K562 (cell line): ENCODE results near the gene FBLIM1. TPM values are rescaled to one million over a fixed set of nuclear protein-coding genes. Genes with fewer than 3 reads are reported as not detected.
A peak's percentile ranks its signal among the peaks of the same experiment; 100 is the strongest.

Source experiments
- ATAC-seq: fragments of 200-7000 bp; cut with Tn5 transposase; 3 replicates; pipeline ENCODE4 v1.9.1; 2020; ENCODE audit warnings: moderate library complexity
- BruUV-seq: library from RNA; stranded (reverse); fragments of 400-500 nt; replicated peaks from 2 replicates; lab custom pipeline; 2021; lab: Mats Ljungman, UMichigan
- CTCF ChIA-PET: fragments of 300-600 bp; formaldehyde crosslinking; extraction: SDS; loops from one replicate; lab custom pipeline; 2021; ENCODE audit warnings: low intra/inter-chr PET ratio; lab: Yijun Ruan, JAX
- POLR2A ChIA-PET: fragments of 300-600, 350-650 bp; sonication (Branson Sonifier 250); formaldehyde crosslinking; extraction: SDS; loops from one replicate; lab custom pipeline; 2021; ENCODE audit warnings: antibody characterized with exemption, inconsistent platforms; lab: Yijun Ruan, JAX
- DNase-seq, 4 experiments: peaks; one replicate each; pipeline versions ENCODE4 v3.0.0 to v3.0.0-alpha.2; 2011 to 2018; ENCODE audit warnings: low spot score in 3 of 4, mixed read lengths in 3 of 4; ENCODE audit errors: extremely low read depth in 1 of 4
- FAIRE-seq: peaks from 2 replicates; lab custom pipeline; 2011; peaks lifted over from hg19 to GRCh38; lab: Jason Lieb, UNC
- H2AFZ ChIP-seq: 2 replicates; pipeline ENCODE4 v1.6.0; 2011; ENCODE audit warnings: low read depth, low read length, control low read depth, inconsistent platforms
- H3K27ac ChIP-seq: fragments of 200-600 bp; 3 replicates; pipeline ENCODE4 v1.8.0; 2011; ENCODE audit warnings: low read depth, mild to moderate bottlenecking, control low read depth, inconsistent platforms, low read length, moderate library complexity, mixed read lengths; ENCODE audit errors: extremely low read depth
- H3K27me3 ChIP-seq, 2 experiments: fragments of 300-600 bp in 1 of 2; 2 replicates in 1 of 2; 3 replicates in 1 of 2; pipeline versions ENCODE4 v1.6.0 to v1.8.0; 2011; ENCODE audit warnings: inconsistent platforms in 2 of 2, low read length in 2 of 2, mild to moderate bottlenecking in 1 of 2, mixed read lengths in 1 of 2, moderate library complexity in 1 of 2; ENCODE audit not compliant: control insufficient read depth in 2 of 2, insufficient read depth in 2 of 2
- H3K36me3 ChIP-seq: fragments of 300-600 bp; 3 replicates; pipeline ENCODE4 v1.8.0; 2011; ENCODE audit warnings: mild to moderate bottlenecking, low read length, inconsistent platforms; ENCODE audit not compliant: control insufficient read depth, insufficient read depth
- H3K4me1 ChIP-seq, 2 experiments: fragments of 200-600 bp in 1 of 2; replicated peaks in 1 of 2; 2 replicates in 1 of 2; 3 replicates in 1 of 2; pipeline versions ENCODE4 v1.5.1 to v1.8.0; 2011; ENCODE audit warnings: inconsistent platforms in 2 of 2, low read length in 2 of 2, mild to moderate bottlenecking in 1 of 2, mixed read lengths in 1 of 2, moderate library complexity in 1 of 2; ENCODE audit not compliant: control insufficient read depth in 2 of 2, insufficient read depth in 2 of 2
- H3K4me2 ChIP-seq: 2 replicates; pipeline ENCODE4 v1.6.1; 2011; ENCODE audit warnings: low read length, control low read depth, inconsistent platforms, mixed read lengths; ENCODE audit not compliant: insufficient read depth
- H3K4me3 ChIP-seq: fragments of 200-600 bp; sonication (generic), shearing (Covaris generic); 2 replicates; pipeline ENCODE4 v1.5.1; 2016; ENCODE audit warnings: control low read depth, inconsistent platforms
- H3K79me2 ChIP-seq: fragments of 200-600 bp; 3 replicates; pipeline ENCODE4 v1.8.0; 2011; ENCODE audit warnings: low read length, inconsistent platforms; ENCODE audit not compliant: control insufficient read depth, insufficient read depth
- H3K9ac ChIP-seq, 2 experiments: 2 replicates each; pipeline versions ENCODE4 v1.6.0 to v1.6.1; 2011; ENCODE audit warnings: low read depth in 2 of 2, low read length in 2 of 2, control low read depth in 1 of 2, inconsistent platforms in 1 of 2, mild to moderate bottlenecking in 1 of 2, mixed read lengths in 1 of 2; ENCODE audit not compliant: insufficient read depth in 1 of 2
- H3K9me1 ChIP-seq: one replicate; pipeline ENCODE4 v1.6.0; 2011; ENCODE audit warnings: inconsistent platforms, mild to moderate bottlenecking, low read length, moderate library complexity; ENCODE audit not compliant: control insufficient read depth, insufficient read depth
- H3K9me3 ChIP-seq: replicated peaks from 2 replicates; pipeline ENCODE4 v1.5.1; 2011; ENCODE audit warnings: low read depth, low read length, inconsistent platforms; ENCODE audit not compliant: control insufficient read depth, insufficient read depth
- H4K20me1 ChIP-seq: replicated peaks from 2 replicates; pipeline ENCODE4 v1.6.1; 2011; ENCODE audit warnings: low read length, inconsistent platforms, mixed read lengths; ENCODE audit not compliant: control insufficient read depth, insufficient read depth
- HDAC1 ChIP-seq, 2 experiments: fragments of 450-650 bp; IDR thresholded peaks; 2 replicates each; pipeline ENCODE4 v1.6.1; 2016 to 2017; ENCODE audit warnings: inconsistent platforms in 1 of 2, mild to moderate bottlenecking in 1 of 2, moderate library complexity in 1 of 2
- JUND ChIP-seq, 2 experiments: IDR thresholded peaks; 2 replicates in 1 of 2; 3 replicates in 1 of 2; pipeline ENCODE4 v1.6.1; 2011; ENCODE audit warnings: borderline replicate concordance in 2 of 2, low read depth in 2 of 2, low read length in 2 of 2, improper control_type of control experiment in 1 of 2, missing biosample characterization in 1 of 2, missing genetic modification characterization in 1 of 2, missing genetic modification reagents in 1 of 2
- WGBS: fragments of 100-300 bp; shearing (Covaris generic); methylation state at CpG from one replicate; pipeline ENCODE4 v1.1.6; 2016; ENCODE audit warnings: low coverage, mixed read lengths; ENCODE audit not compliant: insufficient coverage; ENCODE audit errors: missing lambda C conversion rate; 5-methylcytosine and 5-hydroxymethylcytosine counted together
- in situ Hi-C: fragments of 300-500 bp; cut with MboI; formaldehyde crosslinking; loops from 4 replicates; pipeline ENCODE4 v1.15.0; 2018; ENCODE audit warnings: inconsistent platforms, mixed read lengths
- intact Hi-C: fragments of 100-400 bp; cut with micrococcal nuclease; formaldehyde crosslinking; loops from 2 replicates; pipeline ENCODE4 v1.14.2; 2022
- polyA plus RNA-seq, 8 experiments: library from polyadenylated mRNA; depleted of rRNA in 4 of 8; stranded (reverse) in 5 of 8; unstranded in 3 of 8; fragments of >200 nt; fragmentation: Nextera tagmentation in 2 of 8; fragmentation: Illumina TruSeq in 1 of 8; extraction: Ambion mirVana in 2 of 8; extraction: Trizol in 1 of 8; gene quantifications; 2 replicates each; pipeline versions ENCODE4 v1.2.1 to v1.2.3, GENCODE V29; 2011 to 2014; ENCODE audit warnings: inconsistent platforms in 1 of 8, missing spikeins in 1 of 8
- total RNA-seq, 7 experiments: library from RNA; depleted of rRNA in 6 of 7; stranded (reverse); fragments of >200 nt in 6 of 7; fragmentation: Illumina TruSeq in 2 of 7; extraction: Trizol in 2 of 7; gene quantifications; 2 replicates each; pipeline versions ENCODE4 v1.2.1 to v1.2.3, GENCODE V29; 2011 to 2021; ENCODE audit warnings: low replicate concordance in 1 of 7
- TF ChIP-seq, protein P1 (sequence below): fragments of 250-450 bp; sonication (Bioruptor Pico); IDR thresholded peaks from 2 replicates; pipeline ENCODE4 v1.4.0; 2020; ENCODE audit warnings: mild to moderate bottlenecking
- TF ChIP-seq, protein P2 (sequence below): fragments of 200-800 bp; sonication (Bioruptor generic); IDR thresholded peaks from 2 replicates; pipeline ENCODE4 v1.6.1; 2017; ENCODE audit warnings: missing genetic modification characterization, missing compliant biosample characterization

FBLIM1 gene
- total and polyA plus RNA-seq, 9 of the 15 experiments (the other 6 are each of a cell fraction or from before 2014, with no cell fraction given): 0.14 to 0.24 TPM; not detected in 7

DNA sequence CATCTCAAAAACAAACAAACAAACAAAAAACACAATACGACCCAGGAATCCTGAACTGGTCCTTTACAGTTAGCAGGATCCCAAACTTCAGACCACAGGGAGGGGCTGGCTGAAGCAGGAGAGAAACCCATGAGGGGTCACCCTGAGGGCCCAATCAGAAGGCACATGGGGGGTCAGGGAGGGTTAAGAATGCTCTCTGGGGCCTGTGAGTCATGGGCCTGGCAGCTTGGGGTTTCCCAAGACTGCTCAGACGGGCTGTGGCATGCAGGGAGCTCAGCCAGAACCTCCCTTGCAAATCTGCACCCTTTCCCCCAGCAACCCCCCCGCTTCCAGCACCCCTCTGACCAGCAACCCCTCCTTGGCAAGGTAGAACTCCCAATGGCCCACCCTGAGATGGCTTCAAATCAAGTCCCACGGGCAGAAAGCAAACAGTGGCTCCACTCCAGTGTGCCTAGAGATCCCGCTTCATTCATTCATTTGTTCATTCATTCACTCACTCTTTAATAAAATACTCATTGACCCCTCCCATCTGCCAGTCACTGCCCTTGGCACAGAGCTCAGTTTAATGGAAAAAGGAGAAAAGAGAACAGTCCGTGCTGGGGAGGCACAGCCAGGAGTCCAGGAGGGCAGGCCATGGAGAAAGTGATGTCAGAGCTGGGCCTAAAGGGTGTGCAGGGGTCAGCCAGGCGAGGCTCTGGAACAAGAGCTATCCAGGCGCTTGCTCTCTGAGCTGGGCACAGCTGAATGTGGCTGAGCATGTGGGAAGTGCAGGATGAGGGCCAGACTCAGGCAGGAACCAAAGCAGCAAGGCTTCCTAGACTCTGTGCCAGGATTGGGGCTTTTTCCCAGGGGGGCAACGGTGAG is 40.6 kb downstream of the FBLIM1 start (continued):
- TF ChIP-seq, protein P1, sequence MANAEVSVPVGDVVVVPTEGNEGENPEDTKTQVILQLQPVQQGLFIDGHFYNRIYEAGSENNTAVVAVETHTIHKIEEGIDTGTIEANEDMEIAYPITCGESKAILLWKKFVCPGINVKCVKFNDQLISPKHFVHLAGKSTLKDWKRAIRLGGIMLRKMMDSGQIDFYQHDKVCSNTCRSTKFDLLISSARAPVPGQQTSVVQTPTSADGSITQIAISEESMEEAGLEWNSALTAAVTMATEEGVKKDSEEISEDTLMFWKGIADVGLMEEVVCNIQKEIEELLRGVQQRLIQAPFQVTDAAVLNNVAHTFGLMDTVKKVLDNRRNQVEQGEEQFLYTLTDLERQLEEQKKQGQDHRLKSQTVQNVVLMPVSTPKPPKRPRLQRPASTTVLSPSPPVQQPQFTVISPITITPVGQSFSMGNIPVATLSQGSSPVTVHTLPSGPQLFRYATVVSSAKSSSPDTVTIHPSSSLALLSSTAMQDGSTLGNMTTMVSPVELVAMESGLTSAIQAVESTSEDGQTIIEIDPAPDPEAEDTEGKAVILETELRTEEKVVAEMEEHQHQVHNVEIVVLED (CRISPR knock-in tag): no peak
- 0 out of 2 replicates have a peak, but pooled peaks have one; percentile 17 for TF ChIP-seq JUND (IDR thresholded peaks at IDR 0.05; ENCODE audit: borderline replicate concordance, low read depth, low read length)
- TF ChIP-seq JUND (tag; IDR thresholded peaks at IDR 0.05; ENCODE audit: borderline replicate concordance, low read depth, low read length): no peak

DNA sequence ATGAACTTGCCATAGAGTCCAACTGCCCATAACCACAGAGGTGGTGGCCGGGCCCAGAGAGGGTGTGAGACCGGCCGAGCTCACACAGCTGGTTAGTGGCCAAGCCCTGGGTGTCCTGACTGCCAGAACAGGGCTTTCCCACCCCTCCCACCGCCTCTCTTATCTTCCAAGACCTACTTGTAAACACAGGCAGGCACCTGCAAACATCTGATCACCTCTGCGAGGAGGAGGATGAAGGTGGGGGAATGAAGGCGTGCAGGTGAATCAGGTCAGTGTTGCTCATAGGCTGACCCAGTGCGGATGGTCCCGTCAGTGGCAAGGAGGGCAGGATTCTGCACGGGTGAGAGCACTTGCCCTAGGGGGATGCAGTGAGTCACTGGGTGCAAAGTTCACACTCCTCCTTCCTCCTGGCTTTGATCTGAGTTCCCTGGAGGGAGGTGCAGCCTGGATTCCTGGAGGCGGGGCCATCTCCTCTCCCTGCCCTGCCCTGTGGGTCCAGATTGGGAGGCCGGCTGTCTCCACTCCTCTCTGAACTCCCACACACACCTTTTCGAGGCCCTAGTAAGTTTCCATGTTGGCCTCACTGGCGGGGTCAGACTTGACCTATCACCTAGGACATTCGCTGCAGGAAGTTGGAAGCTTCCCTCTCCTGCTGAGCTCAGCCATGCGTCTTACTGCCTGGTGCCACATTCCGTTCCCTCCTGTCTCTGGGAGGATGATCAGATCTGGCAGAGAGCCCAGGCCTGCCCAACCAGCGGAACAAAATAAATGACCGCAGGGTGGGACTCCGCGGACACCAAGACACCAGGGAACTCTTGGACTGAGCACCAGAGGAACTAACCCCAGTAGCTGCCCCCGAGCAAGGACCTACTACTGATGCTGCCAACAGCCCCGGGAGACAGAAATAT is 41.6 kb downstream of the FBLIM1 start:
- H3K79me2 ChIP-seq: no peaks in the 10 kb centered on the region
- no peaks in the 10 kb centered on the region for H3K27me3 ChIP-seq
- FAIRE-seq (peak; percentile 73), ATAC-seq (peak; percentile 55), DNase-seq (peak; percentile 75 to 87 (median 82))
- no peak overlapping the region for H3K4me3 ChIP-seq
- no peak overlapping the region for H3K27ac ChIP-seq
- H2AFZ ChIP-seq: peak overlapping the region; percentile 71
- peaks cover 32 to 41% of the 10 kb centered on the region in 2 experiments for H3K4me1 ChIP-seq
- WGBS: 9% methylated on average over 22 of the region's 22 CpGs
- BruUV-seq: no TSS peak
- peaks cover 4% of the 10 kb centered on the region for H3K9me1 ChIP-seq
- intact Hi-C loops: loop anchor here (5.0 kb wide), 1 partner anchor 257 kb away; no protein-coding TSS in a partner anchor
- peak overlapping the region; percentile 38; the same call in 1 of the 2 replicates for H3K4me2 ChIP-seq
- POLR2A ChIA-PET: interaction anchor here (0.5 to 1.2 kb wide), 6 partner anchors 19 to 367 kb away, joined by 3 to 4 read pairs (median 3); no protein-coding TSS in a partner anchor
- no peaks in the 10 kb centered on the region for H3K9me3 ChIP-seq
- peak overlapping the region in 1 of 2 experiments; percentile 40; a peak in 2 of 4 replicates for H3K9ac ChIP-seq
- CTCF ChIA-PET: no interaction called here
- no peaks in the 10 kb centered on the region for H4K20me1 ChIP-seq
- H3K36me3 ChIP-seq: no peaks in the 10 kb centered on the region
- in situ Hi-C loops: no loop called here
- TF ChIP-seq, protein P2, sequence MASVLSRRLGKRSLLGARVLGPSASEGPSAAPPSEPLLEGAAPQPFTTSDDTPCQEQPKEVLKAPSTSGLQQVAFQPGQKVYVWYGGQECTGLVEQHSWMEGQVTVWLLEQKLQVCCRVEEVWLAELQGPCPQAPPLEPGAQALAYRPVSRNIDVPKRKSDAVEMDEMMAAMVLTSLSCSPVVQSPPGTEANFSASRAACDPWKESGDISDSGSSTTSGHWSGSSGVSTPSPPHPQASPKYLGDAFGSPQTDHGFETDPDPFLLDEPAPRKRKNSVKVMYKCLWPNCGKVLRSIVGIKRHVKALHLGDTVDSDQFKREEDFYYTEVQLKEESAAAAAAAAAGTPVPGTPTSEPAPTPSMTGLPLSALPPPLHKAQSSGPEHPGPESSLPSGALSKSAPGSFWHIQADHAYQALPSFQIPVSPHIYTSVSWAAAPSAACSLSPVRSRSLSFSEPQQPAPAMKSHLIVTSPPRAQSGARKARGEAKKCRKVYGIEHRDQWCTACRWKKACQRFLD (CRISPR knock-in tag): peak; percentile 48; the same call in 1 of the 2 replicates
- no peak for TF ChIP-seq HDAC1 (IDR thresholded peaks at IDR 0.05)
